GM12878 (cell line): ENCODE results near the gene CDON. TPM values are rescaled to one million over a fixed set of nuclear protein-coding genes. Genes with fewer than 3 reads are reported as not detected.

Experiments used
- ATAC-seq: fragments of 200-7000 bp; cut with Tn5 transposase; 3 replicates; pipeline ENCODE4 v1.9.1; 2020; ENCODE audit warnings: mild to moderate bottlenecking, moderate library complexity
- BruUV-seq: library from RNA; stranded (reverse); fragments of 400-500 nt; replicated peaks from 2 replicates; lab custom pipeline; 2021; lab: Mats Ljungman, UMichigan
- CTCF ChIA-PET: fragments of 300-600 bp; sonication (Branson Sonifier 250); formaldehyde crosslinking; extraction: SDS; loops from one replicate; lab custom pipeline; 2021; ENCODE audit warnings: inconsistent platforms; lab: Yijun Ruan, JAX
- POLR2A ChIA-PET: fragments of 350-600 bp; formaldehyde crosslinking; extraction: SDS; loops from one replicate; lab custom pipeline; 2021; ENCODE audit warnings: inconsistent platforms; lab: Charles Lee
- RAD21 ChIA-PET: fragments of 300-600 bp; sonication (Branson Sonifier 250); formaldehyde crosslinking; loops from one replicate; lab custom pipeline; 2023; ENCODE audit warnings: antibody characterized with exemption; ENCODE audit not compliant: unreplicated experiment; lab: Charles Lee
- SMC1A ChIA-PET: fragments of 300-600 bp; sonication (Branson Sonifier 250); formaldehyde crosslinking; loops from one replicate; lab custom pipeline; 2023; ENCODE audit not compliant: unreplicated experiment, uncharacterized antibody; lab: Charles Lee
- DNase-seq: peaks from one replicate; pipeline ENCODE4 v3.0.0-alpha.2; 2011; ENCODE audit warnings: low read depth, low spot score
- FAIRE-seq: peaks from 3 replicates; lab custom pipeline; 2011; peaks lifted over from hg19 to GRCh38; lab: Jason Lieb, UNC
- H2AFZ ChIP-seq: 2 replicates; pipeline ENCODE4 v1.6.0; 2011; ENCODE audit warnings: low read depth, low read length, control low read depth; ENCODE audit not compliant: control insufficient read depth
- H3K27ac ChIP-seq: 2 replicates; pipeline ENCODE4 v1.5.1; 2011; ENCODE audit warnings: control low read depth; ENCODE audit not compliant: control insufficient read depth, insufficient read depth
- H3K27me3 ChIP-seq, 2 experiments: replicated peaks in 1 of 2; 2 replicates each; pipeline versions ENCODE4 v1.6.0 to v1.6.1; 2011; ENCODE audit warnings: low read length in 1 of 2; ENCODE audit not compliant: control insufficient read depth in 2 of 2, insufficient read depth in 2 of 2
- H3K36me3 ChIP-seq, 2 experiments: 2 replicates each; pipeline ENCODE4 v1.5.1; 2011; ENCODE audit warnings: low read length in 1 of 2; ENCODE audit not compliant: control insufficient read depth in 2 of 2, insufficient read depth in 2 of 2
- H3K4me1 ChIP-seq: 2 replicates; pipeline ENCODE4 v1.6.1; 2011; ENCODE audit warnings: mild to moderate bottlenecking, low read length, moderate library complexity, mixed read lengths; ENCODE audit not compliant: control insufficient read depth, insufficient read depth
- H3K4me2 ChIP-seq: 2 replicates; pipeline ENCODE4 v1.6.0; 2011; ENCODE audit warnings: control low read depth; ENCODE audit not compliant: control insufficient read depth, insufficient read depth
- H3K4me3 ChIP-seq: fragments of 200-600 bp; sonication (generic); 2 replicates; pipeline ENCODE4 v1.5.1; 2016
- H3K79me2 ChIP-seq: 2 replicates; pipeline ENCODE4 v1.6.0; 2011; ENCODE audit warnings: low read length; ENCODE audit not compliant: control insufficient read depth, insufficient read depth
- H3K9ac ChIP-seq: 2 replicates; pipeline ENCODE4 v1.8.0; 2011; ENCODE audit warnings: low read length, control low read depth, mixed read lengths; ENCODE audit not compliant: control insufficient read depth, insufficient read depth
- H3K9me3 ChIP-seq: replicated peaks from 3 replicates; pipeline ENCODE4 v1.5.1; 2011; ENCODE audit warnings: mild to moderate bottlenecking, low read length; ENCODE audit not compliant: control insufficient read depth, insufficient read depth
- H4K20me1 ChIP-seq: 2 replicates; pipeline ENCODE4 v1.6.0; 2011; ENCODE audit not compliant: control insufficient read depth, insufficient read depth
- CBX5 ChIP-seq: sonication (generic); IDR thresholded peaks from 2 replicates; pipeline ENCODE4 v1.6.1; 2016; ENCODE audit warnings: low read depth, moderate library complexity, mild to moderate bottlenecking, inconsistent platforms
- ELK1 ChIP-seq: IDR thresholded peaks from 2 replicates; pipeline ENCODE4 v1.6.1; 2012; ENCODE audit warnings: low read depth, low read length, improper control_type of control experiment
- ETV6 ChIP-seq, 2 experiments: fragments of 450-650 bp in 1 of 2; IDR thresholded peaks in 1 of 2; conservative IDR thresholded peaks in 1 of 2; 2 replicates each; pipeline ENCODE4 v1.6.1; 2014; ENCODE audit warnings: antibody characterized with exemption in 1 of 2, borderline replicate concordance in 1 of 2, low read depth in 1 of 2, mild to moderate bottlenecking in 1 of 2, moderate library complexity in 1 of 2
- EZH2 ChIP-seq: IDR thresholded peaks from 2 replicates; pipeline ENCODE4 v1.6.1; 2012; ENCODE audit warnings: low read depth, mild to moderate bottlenecking, control low read depth, inconsistent platforms, low read length, borderline replicate concordance; ENCODE audit not compliant: control insufficient read depth
- GABPA ChIP-seq: IDR thresholded peaks from 2 replicates; pipeline ENCODE4 v1.6.1; 2014; ENCODE audit warnings: antibody characterized with exemption, low read depth, mild to moderate bottlenecking, inconsistent platforms
- IRF5 ChIP-seq: fragments of 450-650 bp; IDR thresholded peaks from 2 replicates; pipeline ENCODE4 v1.6.1; 2017; ENCODE audit warnings: borderline replicate concordance
- PBX3 ChIP-seq: IDR thresholded peaks from 2 replicates; pipeline ENCODE4 v1.6.1; 2011; ENCODE audit warnings: mild to moderate bottlenecking, low read depth, low read length, moderate library complexity; ENCODE audit not compliant: insufficient replicate concordance
- PML ChIP-seq: IDR thresholded peaks from 2 replicates; pipeline ENCODE4 v1.6.1; 2012; ENCODE audit warnings: low read length, inconsistent platforms
- POU2F2 ChIP-seq: IDR thresholded peaks from 3 replicates; pipeline ENCODE4 v1.6.1; 2011; ENCODE audit warnings: low read depth, mild to moderate bottlenecking, low read length, borderline replicate concordance
- SKIL ChIP-seq: fragments of 450-650 bp; IDR thresholded peaks from 2 replicates; pipeline ENCODE4 v1.6.1; 2017; ENCODE audit warnings: mild to moderate bottlenecking, low read depth, inconsistent platforms; ENCODE audit not compliant: poor library complexity, severe bottlenecking
- WGBS: methylation state at CpG from one replicate; pipeline ENCODE4 v1.1.6; 2016; ENCODE audit warnings: low lambda C conversion rate; ENCODE audit not compliant: insufficient replicate concordance, insufficient coverage; ENCODE audit errors: missing lambda C conversion rate; 5-methylcytosine and 5-hydroxymethylcytosine counted together
- in situ Hi-C: fragments of 300-500 bp; cut with MboI; formaldehyde crosslinking; loops from 9 replicates; pipeline ENCODE4 v1.14.3; 2018; ENCODE audit warnings: mixed read lengths
- intact Hi-C: fragments of 100-400 bp; cut with micrococcal nuclease; formaldehyde crosslinking; loops from one replicate; pipeline ENCODE4 v1.14.2; 2022; ENCODE audit not compliant: unreplicated experiment
- polyA plus RNA-seq, 11 experiments: library from polyadenylated mRNA; depleted of rRNA in 4 of 11; unstranded in 6 of 11; stranded (reverse) in 5 of 11; fragments of >200 nt; fragmentation: Nextera tagmentation in 4 of 11; fragmentation: Illumina TruSeq in 1 of 11; extraction: Ambion mirVana in 4 of 11; extraction: Trizol in 1 of 11; gene quantifications; 1 replicate in 1 of 11; 2 replicates in 10 of 11; pipeline versions ENCODE4 v1.2.1 to v1.2.3, GENCODE V29; 2011 to 2016; ENCODE audit warnings: inconsistent platforms in 2 of 11, missing spikeins in 2 of 11, low read depth in 1 of 11
- total RNA-seq, 4 experiments: library from RNA; depleted of rRNA in 3 of 4; stranded (reverse); fragments of >200 nt in 3 of 4; fragmentation: Illumina TruSeq in 1 of 4; extraction: Trizol in 1 of 4; gene quantifications; 2 replicates each; pipeline versions ENCODE4 v1.2.1 to v1.2.3, GENCODE V29; 2013 to 2021

The CDON gene
- total and polyA plus RNA-seq, 10 of the 15 experiments (the other 5 are each of a cell fraction or from before 2014, with no cell fraction given) = 0.07 to 4.2 (median 0.36) TPM

GRCh38 chr11:126083829-126084607 lies 21.4 kb upstream of the CDON start (continued):
- TF ChIP-seq SKIL = no peak
- TF ChIP-seq, all 136 proteins: peak for 0

- BruUV-seq = no TSS peak
- Histone ChIP-seq H3K4me3 (no peak overlapping the region), H3K9ac (no peak overlapping the region), H3K9me3 (no peaks in the 10 kb centered on the region), H3K27ac (no peak overlapping the region), H3K79me2 (no peaks in the 10 kb centered on the region), H3K4me1 (peaks cover 10% of the 10 kb centered on the region), H4K20me1 (no peaks in the 10 kb centered on the region), H2AFZ (no peak overlapping the region)
- WGBS = 57% methylated on average over 17 of the region's 17 CpGs
- ChIA-PET SMC1A (no interaction called here), RAD21 (no interaction called here)
- in situ Hi-C loops = no loop called here
- ATAC-seq (no peak), DNase-seq (no peak)
- TF ChIP-seq ETV6 (conservative IDR thresholded peaks at IDR 0.05 in 1 of 2, IDR thresholded peaks at IDR 0.05 in 1 of 2; ENCODE audit: borderline replicate concordance in 1 of 2, low read depth in 1 of 2) = no peak
- no peak for TF ChIP-seq IRF5
- TF ChIP-seq ELK1 = no peak
- no peak for TF ChIP-seq GABPA
- TF ChIP-seq PML = no peak
- no peak for TF ChIP-seq EZH2
- no peak for TF ChIP-seq POU2F2
- no peak for TF ChIP-seq CBX5
- TF ChIP-seq PBX3 = no peak
- TF ChIP-seq, all 136 proteins: peak for 0
- FAIRE-seq = no peak
- POLR2A ChIA-PET = no interaction called here
- Histone ChIP-seq H3K4me2 (no peak overlapping the region), H3K27me3 (no peaks in the 10 kb centered on the region), H3K36me3 (no peaks in the 10 kb centered on the region)
- intact Hi-C loops = no loop called here
- CTCF ChIA-PET = interaction anchor here (0.9 kb wide), 1 partner anchor 10 kb away, joined by 3 read pairs; no protein-coding TSS in a partner anchor
Observed at GRCh38 chr11:126082251-126083109, 19.8 kb upstream of the CDON start.
